Measurements from ENCODE around the gene FGF8.

FGF8 gene

GRCh38 chr10:101781984-101782810, 6.3 kb upstream of the FGF8 start:
- Histone ChIP-seq H3K4me1 (ENCODE audit: control insufficient read depth, insufficient read depth, low read depth, low read length) (peaks cover 37% of the 10 kb centered on the region), H4K91ac (ENCODE audit: low read length) (no peak overlapping the region)
- WGBS: 84% methylated on average over 9 of the region's 17 CpGs

GRCh38 chr10:101781655-101781983, 5.7 kb upstream of the FGF8 start:
- whole genome bisulfite sequencing: 75% methylated on average over 7 of the region's 7 CpGs
- Histone ChIP-seq H3K36me3 (ENCODE audit: control insufficient read depth in 1 of 2, insufficient read depth in 2 of 2, low read depth in 1 of 2, low read length in 2 of 2) (peaks cover 31 to 35% of the 10 kb centered on the region in 2 experiments), H3K23ac (ENCODE audit: low read length in 2 of 2) (no peak overlapping the region)

More at GRCh38 chr10:101781984-101782810, 6.3 kb upstream of the FGF8 start:
- Histone ChIP-seq H2BK15ac (ENCODE audit: low read depth, poor library complexity, severe bottlenecking) (no peak overlapping the region), H3K9ac (ENCODE audit: low read length) (peak overlapping the region; percentile 95), H2BK5ac (ENCODE audit: low read depth, low read length, poor library complexity, severe bottlenecking) (no peak overlapping the region), H3K36me3 (ENCODE audit: control insufficient read depth in 1 of 2, insufficient read depth in 2 of 2, low read depth in 1 of 2, low read length in 2 of 2) (peaks cover 33 to 40% of the 10 kb centered on the region in 2 experiments), H3K4me2 (ENCODE audit: low read length, poor library complexity, severe bottlenecking) (peak overlapping the region; percentile 62), H3K18ac (ENCODE audit: low read depth in 1 of 2, low read length in 2 of 2) (no peak overlapping the region), H3K27ac (ENCODE audit: low read length, poor library complexity, severe bottlenecking) (no peak overlapping the region), H3K4ac (ENCODE audit: low read depth in 1 of 2, low read length in 2 of 2) (no peak overlapping the region), H2AK5ac (ENCODE audit: low read length, severe bottlenecking) (no peak overlapping the region), H3K27me3 (ENCODE audit: control insufficient read depth in 1 of 2, insufficient read depth in 1 of 2, low read length in 2 of 2) (peaks cover 15 to 26% of the 10 kb centered on the region in 2 experiments), H2AFZ (ENCODE audit: low read depth, low read length) (no peak overlapping the region), H3K9me3 (ENCODE audit: control insufficient read depth, low read length) (no peaks in the 10 kb centered on the region), H2BK120ac (ENCODE audit: low read depth, low read length) (no peak overlapping the region), H3K79me1 (replicated peaks; ENCODE audit: low read length, poor library complexity, severe bottlenecking) (peaks cover 15% of the 10 kb centered on the region), H3K23ac (ENCODE audit: low read length in 2 of 2) (no peak overlapping the region), H3K14ac (ENCODE audit: low read length in 2 of 2) (peak overlapping the region in 1 of 2 experiments; percentile 18), H4K8ac (ENCODE audit: low read length) (no peak overlapping the region), H2BK12ac (ENCODE audit: low read length in 2 of 2) (no peak overlapping the region), H3K4me3 (ENCODE audit: insufficient read depth in 1 of 2, low read depth in 1 of 2, low read length in 2 of 2) (peak overlapping the region in 1 of 2 experiments; percentile 95)
- no peak for DNase-seq

GRCh38 chr10:101780818-101781654, 5.1 kb upstream of the FGF8 start:
- Histone ChIP-seq H3K27me3 (ENCODE audit: control insufficient read depth in 1 of 2, insufficient read depth in 1 of 2, low read length in 2 of 2) (peaks cover 24 to 33% of the 10 kb centered on the region in 2 experiments), H3K4me1 (ENCODE audit: control insufficient read depth, insufficient read depth, low read depth, low read length) (peaks cover 43% of the 10 kb centered on the region), H4K91ac (ENCODE audit: low read length) (no peak overlapping the region), H3K23ac (ENCODE audit: low read length in 2 of 2) (no peak overlapping the region), H2BK120ac (ENCODE audit: low read depth, low read length) (no peak overlapping the region), H2AK5ac (ENCODE audit: low read length, severe bottlenecking) (no peak overlapping the region), H3K4me3 (ENCODE audit: insufficient read depth in 1 of 2, low read depth in 1 of 2, low read length in 2 of 2) (no peak overlapping the region), H2BK12ac (ENCODE audit: low read length in 2 of 2) (no peak overlapping the region), H3K4ac (ENCODE audit: low read depth in 1 of 2, low read length in 2 of 2) (no peak overlapping the region), H3K9ac (ENCODE audit: low read length) (no peak overlapping the region), H3K36me3 (ENCODE audit: control insufficient read depth in 1 of 2, insufficient read depth in 2 of 2, low read depth in 1 of 2, low read length in 2 of 2) (peaks cover 29 to 30% of the 10 kb centered on the region in 2 experiments), H3K4me2 (ENCODE audit: low read length, poor library complexity, severe bottlenecking) (no peak overlapping the region), H3K18ac (ENCODE audit: low read depth in 1 of 2, low read length in 2 of 2) (no peak overlapping the region), H3K9me3 (ENCODE audit: control insufficient read depth, low read length) (no peaks in the 10 kb centered on the region), H3K79me1 (replicated peaks; ENCODE audit: low read length, poor library complexity, severe bottlenecking) (peaks cover 15% of the 10 kb centered on the region), H4K8ac (ENCODE audit: low read length) (peak overlapping the region; percentile 52), H2BK5ac (ENCODE audit: low read depth, low read length, poor library complexity, severe bottlenecking) (no peak overlapping the region), H3K27ac (ENCODE audit: low read length, poor library complexity, severe bottlenecking) (no peak overlapping the region), H3K14ac (ENCODE audit: low read length in 2 of 2) (no peak overlapping the region), H2AFZ (ENCODE audit: low read depth, low read length) (no peak overlapping the region), H2BK15ac (ENCODE audit: low read depth, poor library complexity, severe bottlenecking) (no peak overlapping the region)
- peak; percentile 71 for DNase-seq
- 43% methylated on average over 13 of the region's 14 CpGs for whole genome bisulfite sequencing

More at GRCh38 chr10:101781655-101781983, 5.7 kb upstream of the FGF8 start:
- Histone ChIP-seq H2BK15ac (ENCODE audit: low read depth, poor library complexity, severe bottlenecking) (no peak overlapping the region), H2AFZ (ENCODE audit: low read depth, low read length) (no peak overlapping the region), H2BK5ac (ENCODE audit: low read depth, low read length, poor library complexity, severe bottlenecking) (no peak overlapping the region), H4K91ac (ENCODE audit: low read length) (no peak overlapping the region), H3K9me3 (ENCODE audit: control insufficient read depth, low read length) (no peaks in the 10 kb centered on the region), H3K4me2 (ENCODE audit: low read length, poor library complexity, severe bottlenecking) (no peak overlapping the region), H3K14ac (ENCODE audit: low read length in 2 of 2) (no peak overlapping the region), H3K4me3 (ENCODE audit: insufficient read depth in 1 of 2, low read depth in 1 of 2, low read length in 2 of 2) (peak overlapping the region in 1 of 2 experiments; percentile 95), H2BK120ac (ENCODE audit: low read depth, low read length) (no peak overlapping the region), H3K27ac (ENCODE audit: low read length, poor library complexity, severe bottlenecking) (no peak overlapping the region), H3K18ac (ENCODE audit: low read depth in 1 of 2, low read length in 2 of 2) (no peak overlapping the region), H3K27me3 (ENCODE audit: control insufficient read depth in 1 of 2, insufficient read depth in 1 of 2, low read length in 2 of 2) (peaks cover 21 to 32% of the 10 kb centered on the region in 2 experiments), H2BK12ac (ENCODE audit: low read length in 2 of 2) (no peak overlapping the region), H3K79me1 (replicated peaks; ENCODE audit: low read length, poor library complexity, severe bottlenecking) (peaks cover 15% of the 10 kb centered on the region), H2AK5ac (ENCODE audit: low read length, severe bottlenecking) (no peak overlapping the region), H3K4me1 (ENCODE audit: control insufficient read depth, insufficient read depth, low read depth, low read length) (peaks cover 39% of the 10 kb centered on the region), H4K8ac (ENCODE audit: low read length) (peak overlapping the region; percentile 40), H3K4ac (ENCODE audit: low read depth in 1 of 2, low read length in 2 of 2) (no peak overlapping the region), H3K9ac (ENCODE audit: low read length) (no peak overlapping the region)
- DNase-seq: no peak
